ENCODE measurements around the gene SNAPC3. TPM values are rescaled to one million over a fixed set of nuclear protein-coding genes. Genes with fewer than 3 reads are reported as not detected.

SNAPC3 gene
- 30.2 and 34.2 TPM in 2 replicates for total RNA-seq

GRCh38 chr9:15422372-15423230 is at the start of gene SNAPC3:
Gene SNAPC3 (plus strand): TSS chr9:15422876. CDS start chr9:15422880, 4 bp downstream.

GRCh38 chr9:15510789-15511575 is 88.3 kb downstream of the SNAPC3 start, which contains the start of gene PSIP1:
Gene PSIP1 (minus strand): TSS chr9:15510970. CDS start chr9:15510188, 782 bp downstream.

Other genes starting within 250 kb of the SNAPC3 start
- gene TTC39B, start 115.7 kb upstream of the SNAPC3 start, total RNA-seq = 3.0 and 7.3 TPM in 2 replicates
- 33.8 and 41.0 TPM in 2 replicates for gene PSIP1, start 88.1 kb downstream of the SNAPC3 start, total RNA-seq
- gene CCDC171, start 130.2 kb downstream of the SNAPC3 start, total RNA-seq = 0.65 and 0.77 TPM in 2 replicates

Measured in dermis lymphatic vessel endothelial cell (primary cell).